Neural crest cell (in vitro differentiated cells): ENCODE data around the gene GRIN2A. TPM values are rescaled to one million over a fixed set of nuclear protein-coding genes. Genes with fewer than 3 reads are reported as not detected.

ENCODE experiments used
- DNase-seq: peaks from one replicate; pipeline ENCODE4 v3.0.0; 2021; ENCODE audit warnings: low read depth, mixed read lengths, low spot score
- H3K27ac Mint-ChIP-seq: one replicate; pipeline ENCODE4 v1.8.0; 2021; ENCODE audit warnings: mild to moderate bottlenecking, mixed read lengths; ENCODE audit not compliant: unreplicated experiment
- H3K27me3 Mint-ChIP-seq: 2 replicates; pipeline ENCODE4 v1.8.0; 2021; ENCODE audit warnings: low read depth, mild to moderate bottlenecking, mixed read lengths
- H3K36me3 Mint-ChIP-seq: 2 replicates; pipeline ENCODE4 v1.8.0; 2021; ENCODE audit warnings: low read depth, mild to moderate bottlenecking, mixed read lengths
- H3K4me1 Mint-ChIP-seq: 2 replicates; pipeline ENCODE4 v1.8.0; 2021; ENCODE audit warnings: mixed read lengths
- H3K4me3 Mint-ChIP-seq: one replicate; pipeline ENCODE4 v1.8.0; 2021; ENCODE audit warnings: mild to moderate bottlenecking, mixed read lengths
- H3K9me3 Mint-ChIP-seq: 2 replicates; pipeline ENCODE4 v1.8.0; 2021; ENCODE audit warnings: mixed read lengths
- total RNA-seq: library from RNA; stranded (reverse); gene quantifications from 2 replicates; pipeline ENCODE4 v1.2.1, GENCODE V29; 2021
- TF ChIP-seq, protein P1 (sequence below): fragments of 200-600 bp; sonication (generic); conservative IDR thresholded peaks from 2 replicates; pipeline ENCODE4 v1.5.0; 2021; ENCODE audit warnings: antibody characterized with exemption, mild to moderate bottlenecking

Gene GRIN2A
- total RNA-seq, 1 donor from 2014 or later, result 0.09 TPM

DNA sequence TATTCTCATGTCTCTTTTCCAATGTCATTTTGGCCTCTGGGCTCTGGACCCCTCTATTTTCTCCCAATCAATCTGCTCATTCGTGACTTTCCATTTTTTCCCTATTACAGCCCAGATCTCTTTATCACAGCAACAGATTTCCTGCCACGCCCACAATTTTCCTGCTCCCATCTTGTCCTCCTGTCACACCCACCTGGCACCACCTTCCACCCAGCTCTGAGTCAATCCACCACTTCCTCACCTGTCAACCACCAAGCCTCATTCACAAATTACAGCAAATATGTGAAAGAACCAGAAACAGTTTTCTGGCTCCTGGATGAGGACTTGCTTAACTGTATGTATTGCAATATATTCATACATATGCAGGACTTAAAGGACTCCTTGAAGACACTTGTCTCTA is 311.3 kb downstream of the GRIN2A start:
- Mint-ChIP-seq H3K36me3 (no peaks in the 10 kb centered on the region), H3K4me1 (no peaks in the 10 kb centered on the region), H3K27ac (peak overlapping the region; percentile 7), H3K9me3 (no peaks in the 10 kb centered on the region), H3K27me3 (peaks cover 13% of the 10 kb centered on the region), H3K4me3 (no peak overlapping the region)
- TF ChIP-seq, protein P1, sequence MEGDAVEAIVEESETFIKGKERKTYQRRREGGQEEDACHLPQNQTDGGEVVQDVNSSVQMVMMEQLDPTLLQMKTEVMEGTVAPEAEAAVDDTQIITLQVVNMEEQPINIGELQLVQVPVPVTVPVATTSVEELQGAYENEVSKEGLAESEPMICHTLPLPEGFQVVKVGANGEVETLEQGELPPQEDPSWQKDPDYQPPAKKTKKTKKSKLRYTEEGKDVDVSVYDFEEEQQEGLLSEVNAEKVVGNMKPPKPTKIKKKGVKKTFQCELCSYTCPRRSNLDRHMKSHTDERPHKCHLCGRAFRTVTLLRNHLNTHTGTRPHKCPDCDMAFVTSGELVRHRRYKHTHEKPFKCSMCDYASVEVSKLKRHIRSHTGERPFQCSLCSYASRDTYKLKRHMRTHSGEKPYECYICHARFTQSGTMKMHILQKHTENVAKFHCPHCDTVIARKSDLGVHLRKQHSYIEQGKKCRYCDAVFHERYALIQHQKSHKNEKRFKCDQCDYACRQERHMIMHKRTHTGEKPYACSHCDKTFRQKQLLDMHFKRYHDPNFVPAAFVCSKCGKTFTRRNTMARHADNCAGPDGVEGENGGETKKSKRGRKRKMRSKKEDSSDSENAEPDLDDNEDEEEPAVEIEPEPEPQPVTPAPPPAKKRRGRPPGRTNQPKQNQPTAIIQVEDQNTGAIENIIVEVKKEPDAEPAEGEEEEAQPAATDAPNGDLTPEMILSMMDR, result no peak
- DNase-seq, result no peak

DNA sequence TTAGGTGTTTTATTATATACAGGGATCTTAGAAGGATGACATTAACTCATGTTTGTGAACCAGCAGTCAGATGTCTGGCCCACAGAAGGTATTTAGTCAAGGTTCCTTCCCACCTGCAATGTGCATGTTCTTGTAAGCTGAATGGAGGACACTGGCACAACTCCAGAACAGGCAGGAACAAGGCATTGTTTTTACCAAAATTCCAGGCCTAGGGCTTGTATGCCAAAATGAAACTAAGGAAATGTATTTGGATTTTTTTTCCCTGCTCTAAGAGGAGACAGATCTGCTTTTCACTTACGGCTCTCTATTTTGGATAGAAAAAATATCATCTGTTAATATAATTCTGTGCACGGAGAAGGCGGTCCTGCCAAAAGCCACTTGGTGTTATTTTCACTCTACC is 312.5 kb downstream of the GRIN2A start:
- DNase-seq, result no peak
- Mint-ChIP-seq H3K27me3 (peaks cover 19% of the 10 kb centered on the region), H3K36me3 (no peaks in the 10 kb centered on the region), H3K4me1 (no peaks in the 10 kb centered on the region), H3K27ac (no peak overlapping the region), H3K4me3 (no peak overlapping the region), H3K9me3 (no peaks in the 10 kb centered on the region)
- TF ChIP-seq, protein P1, result no peak

DNA sequence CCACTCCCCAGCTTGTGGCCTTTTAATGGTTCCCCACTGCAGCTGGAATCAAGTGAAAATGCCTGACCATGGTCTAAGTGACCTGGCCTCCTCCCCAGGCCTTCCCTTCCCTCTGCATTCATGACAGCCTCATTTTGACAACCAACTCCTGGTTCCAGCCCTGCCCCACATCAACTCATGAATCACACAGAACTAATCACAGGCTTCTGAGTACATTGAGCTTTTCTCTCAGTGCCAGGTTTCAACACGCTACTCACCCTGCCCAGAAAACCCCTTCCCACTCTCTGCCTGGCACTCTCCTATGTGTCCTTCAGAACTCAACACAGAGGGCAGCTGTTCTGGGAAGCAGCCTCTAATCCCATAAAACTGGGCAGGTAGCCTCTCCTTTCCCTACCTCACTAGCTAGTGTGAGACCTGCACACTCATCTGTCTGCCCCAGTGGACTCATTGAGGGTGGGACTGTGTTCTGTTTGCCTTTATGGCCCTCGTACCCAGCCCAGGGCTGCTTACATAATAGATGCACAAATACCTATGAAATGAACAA is 313.6 kb downstream of the GRIN2A start:
- Mint-ChIP-seq H3K27ac (no peak overlapping the region), H3K4me3 (no peak overlapping the region)

DNA sequence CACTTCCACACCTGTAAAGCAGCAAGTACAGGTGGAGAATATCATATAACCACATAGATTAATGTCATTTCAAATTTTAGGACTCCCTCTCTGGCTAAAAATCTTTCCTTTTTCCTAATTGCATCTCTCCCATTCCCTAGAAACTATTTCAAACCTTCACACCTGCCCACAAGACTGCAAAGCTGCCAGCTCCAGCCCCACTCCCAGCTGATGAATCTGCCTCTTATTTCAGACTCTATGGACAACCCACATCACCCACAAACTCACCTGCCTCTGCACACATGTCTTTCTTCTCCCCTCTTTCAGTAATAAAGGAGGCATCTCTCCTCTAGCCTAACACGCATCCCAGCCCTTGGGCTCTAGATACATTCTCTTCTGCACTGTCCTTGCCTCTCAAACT is 315.1 kb downstream of the GRIN2A start:
- peaks cover 21% of the 10 kb centered on the region for H3K27me3 Mint-ChIP-seq
- H3K9me3 Mint-ChIP-seq, result no peaks in the 10 kb centered on the region
- no peaks in the 10 kb centered on the region for H3K36me3 Mint-ChIP-seq
- H3K4me1 Mint-ChIP-seq, result no peaks in the 10 kb centered on the region
- TF ChIP-seq, protein P1, result no peak
- H3K27ac Mint-ChIP-seq, result no peak overlapping the region
- no peak for DNase-seq
- no peak overlapping the region for H3K4me3 Mint-ChIP-seq

More for the DNA sequence above, 313.6 kb downstream of the GRIN2A start:
- TF ChIP-seq, protein P1, result no peak
- H3K36me3 Mint-ChIP-seq, result no peaks in the 10 kb centered on the region
- H3K4me1 Mint-ChIP-seq, result no peaks in the 10 kb centered on the region
- no peak for DNase-seq
- H3K9me3 Mint-ChIP-seq, result no peaks in the 10 kb centered on the region
- peaks cover 19% of the 10 kb centered on the region for H3K27me3 Mint-ChIP-seq

DNA sequence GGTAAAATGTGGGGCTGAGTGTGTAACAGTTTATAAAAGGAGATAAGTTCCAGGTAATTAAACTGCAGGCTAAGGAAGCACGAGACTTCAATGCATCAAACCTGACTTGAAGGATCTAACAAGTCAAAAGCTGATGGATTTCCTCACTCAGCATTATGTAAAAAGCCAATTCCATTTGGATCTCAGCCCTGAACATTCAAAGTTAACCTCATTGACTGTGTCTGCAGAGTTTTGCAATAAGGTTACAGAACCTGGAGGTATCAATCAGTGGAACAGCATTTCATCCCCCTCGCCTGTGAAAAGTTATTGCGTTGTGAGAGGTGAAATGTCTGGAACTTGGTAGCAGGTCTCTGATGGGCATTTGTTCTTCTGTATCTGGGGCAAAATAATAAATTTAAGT is 317.8 kb downstream of the GRIN2A start:
- TF ChIP-seq, protein P1, result no peak
- DNase-seq, result no peak
- no peak overlapping the region for H3K27ac Mint-ChIP-seq
- H3K27me3 Mint-ChIP-seq, result peaks cover 32% of the 10 kb centered on the region
- H3K36me3 Mint-ChIP-seq, result no peaks in the 10 kb centered on the region
- no peak overlapping the region for H3K4me3 Mint-ChIP-seq
- no peaks in the 10 kb centered on the region for H3K4me1 Mint-ChIP-seq
- H3K9me3 Mint-ChIP-seq, result no peaks in the 10 kb centered on the region
